HG03469 (cell line): ENCODE measurements around the gene TMEM131L.
"Not testable (repeated sequence)": the region's sequence is repeated elsewhere in the genome, so short reads cannot be mapped to it uniquely, and the experiment has no call there.

ENCODE experiments used
- ATAC-seq: cut with Tn5 transposase; IDR thresholded peaks from one replicate; pipeline ENCODE4 v1.9.1; 2021; ENCODE audit warnings: mild to moderate bottlenecking, moderate library complexity, moderate number of reproducible peaks; ENCODE audit not compliant: unreplicated experiment

The TMEM131L gene

DNA sequence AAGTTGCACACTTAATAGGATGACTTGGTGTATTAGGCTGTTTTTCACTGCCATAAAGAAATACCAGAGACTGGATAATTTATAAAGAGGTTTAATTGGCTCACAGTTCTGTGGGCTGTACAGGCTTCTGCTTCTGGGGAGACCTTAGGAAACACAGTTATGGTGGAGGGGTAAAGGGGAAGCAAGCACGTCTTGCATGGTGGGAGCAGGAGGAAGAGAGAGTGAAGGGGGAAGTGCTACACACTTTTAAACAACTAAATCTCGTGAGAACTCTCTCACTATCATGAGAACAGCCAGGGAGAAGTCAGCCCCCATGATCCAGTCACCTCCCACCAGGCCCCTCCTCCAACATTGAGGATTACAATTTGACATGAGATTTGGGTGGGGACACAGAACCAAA is 142.9 kb downstream of the TMEM131L start:
- not testable (repeated sequence) for ATAC-seq

DNA sequence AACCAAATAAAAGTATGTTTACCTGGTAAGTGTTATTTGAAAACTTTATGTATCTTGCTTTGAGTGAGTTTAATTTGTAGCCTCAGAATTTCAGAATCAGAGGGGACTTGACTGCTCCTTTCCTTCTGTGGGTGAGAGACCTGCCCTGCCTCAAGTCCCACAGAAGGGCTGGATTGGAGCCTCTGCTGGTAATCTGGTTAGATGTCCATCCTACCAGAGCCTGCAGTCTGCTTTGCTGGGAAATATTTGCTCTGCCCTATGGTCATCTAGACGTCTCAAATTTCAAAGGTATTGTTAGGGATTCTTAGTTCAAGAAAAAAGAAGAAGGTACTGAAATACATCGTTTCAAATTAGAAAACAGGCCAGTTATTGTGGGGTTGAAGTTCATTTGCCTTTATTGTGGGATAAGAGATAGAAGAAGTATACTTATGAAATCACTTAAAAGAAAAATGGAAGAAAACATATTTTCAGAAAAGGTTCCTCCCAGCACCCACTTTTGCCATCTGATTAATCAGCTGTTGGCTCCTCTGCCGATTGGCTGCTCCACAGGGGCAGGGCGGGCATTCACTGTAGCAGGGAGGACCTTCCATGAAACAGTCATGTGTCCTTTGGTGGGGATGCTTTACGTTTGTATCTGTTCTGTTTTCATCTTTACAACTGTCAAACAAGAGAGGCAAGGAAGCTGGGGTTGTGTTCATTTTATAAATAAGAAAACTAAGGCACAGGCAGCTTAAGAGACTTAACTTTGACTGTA is 144.6 kb downstream of the TMEM131L start:
- no peak for ATAC-seq

DNA sequence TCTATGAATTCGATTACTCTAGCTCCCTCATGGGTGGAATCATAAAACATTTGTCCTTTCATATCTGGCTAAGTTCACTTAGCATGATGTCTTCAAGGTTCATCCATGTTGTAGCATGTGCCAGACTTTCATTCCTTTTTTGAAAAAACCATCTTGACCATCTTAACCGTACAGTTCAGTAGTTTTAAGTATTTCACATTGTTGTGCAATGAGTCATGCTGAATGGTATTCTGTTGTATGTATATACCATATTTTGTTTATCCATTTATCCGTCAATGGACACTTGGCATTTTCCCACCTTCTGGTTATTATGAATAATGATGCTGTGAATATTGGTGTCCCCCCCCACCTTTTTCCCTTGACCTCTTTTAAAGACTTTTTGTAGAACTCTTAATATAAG is 145.5 kb downstream of the TMEM131L start:
- no peak for ATAC-seq

DNA sequence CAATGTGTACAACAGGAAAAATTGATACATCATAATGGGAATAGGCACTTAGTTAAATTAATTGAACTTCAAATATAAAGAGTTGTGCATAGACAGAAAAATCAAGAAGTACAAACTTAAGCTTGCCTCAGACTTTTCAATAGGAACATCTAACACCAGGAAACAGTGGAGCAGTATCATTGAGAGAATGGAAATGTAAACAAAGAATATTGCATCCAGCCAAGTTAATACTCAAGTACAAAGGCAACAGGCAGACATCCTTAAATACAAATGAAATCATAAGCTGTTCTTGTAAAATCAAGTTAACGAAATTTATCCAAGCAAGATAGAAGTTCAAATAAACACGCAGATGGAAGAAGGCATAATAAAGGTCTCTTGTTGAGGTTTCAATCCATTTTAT is 146.7 kb downstream of the TMEM131L start:
- ATAC-seq, result no peak

DNA sequence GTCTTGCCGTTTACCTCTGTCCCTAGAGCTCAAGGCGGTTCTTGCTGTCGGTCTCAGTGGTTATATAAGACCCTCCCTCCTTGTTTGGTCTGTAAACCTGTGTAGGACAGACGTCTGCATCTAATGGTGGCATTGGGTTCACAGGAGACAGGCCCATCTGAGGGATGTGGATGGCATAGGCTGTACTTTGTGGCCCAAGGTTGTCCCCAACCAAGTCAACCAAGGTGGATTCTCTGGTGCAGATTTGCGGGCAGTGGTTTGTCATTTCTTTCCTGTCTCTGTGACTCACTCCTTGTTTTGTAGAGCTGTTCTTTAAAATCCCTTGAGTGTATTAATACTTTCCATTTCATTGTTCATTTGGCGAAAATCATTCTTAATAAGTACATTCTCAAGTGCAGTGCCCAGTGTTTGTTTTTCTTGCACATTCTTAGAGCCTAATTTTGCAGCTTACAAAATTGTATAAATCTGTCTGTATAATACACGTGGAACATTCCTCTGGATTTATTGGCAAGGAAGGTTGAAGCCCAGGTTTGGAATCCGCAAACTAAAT is 149.9 kb downstream of the TMEM131L start:
- no peak for ATAC-seq

DNA sequence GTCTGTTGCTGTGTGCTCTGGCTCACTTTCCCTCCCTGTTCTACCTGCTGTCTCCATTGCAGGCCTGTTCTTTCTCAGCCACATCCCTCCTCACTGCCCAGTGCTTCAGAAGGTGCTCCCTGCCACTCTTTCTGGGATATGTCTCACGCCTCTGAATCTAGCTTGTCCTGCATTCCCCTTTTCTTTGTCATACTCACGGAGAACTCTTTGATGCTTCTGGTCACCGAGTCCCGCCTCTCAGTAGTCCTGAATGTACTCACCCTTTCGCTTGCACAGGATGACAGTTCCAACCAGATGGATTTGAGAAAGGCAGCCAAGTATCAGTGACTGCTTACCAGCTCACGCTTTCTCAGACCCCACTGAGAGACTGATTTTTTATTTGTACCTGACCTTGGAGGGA is 152.7 kb downstream of the TMEM131L start:
- no peak for ATAC-seq

DNA sequence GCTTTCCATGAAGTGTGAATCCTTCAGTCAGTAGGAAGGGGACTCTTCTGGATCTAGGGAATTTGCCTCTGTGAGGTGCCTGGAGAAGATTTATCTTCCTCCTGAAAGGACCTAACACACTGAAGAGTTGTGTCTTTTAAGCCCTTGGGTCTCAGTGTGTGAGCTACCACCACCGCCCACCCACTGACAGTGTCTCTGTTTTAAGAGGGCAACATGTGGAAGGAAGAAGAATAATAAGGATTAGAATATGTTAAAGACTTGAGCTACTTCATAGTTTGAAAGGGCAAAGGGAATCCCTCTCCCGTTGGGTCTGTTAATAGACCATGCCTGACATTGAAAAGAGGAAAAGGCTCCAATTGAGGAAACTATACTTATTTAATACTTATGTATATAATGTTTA is 153.7 kb downstream of the TMEM131L start:
- ATAC-seq, result no peak

DNA sequence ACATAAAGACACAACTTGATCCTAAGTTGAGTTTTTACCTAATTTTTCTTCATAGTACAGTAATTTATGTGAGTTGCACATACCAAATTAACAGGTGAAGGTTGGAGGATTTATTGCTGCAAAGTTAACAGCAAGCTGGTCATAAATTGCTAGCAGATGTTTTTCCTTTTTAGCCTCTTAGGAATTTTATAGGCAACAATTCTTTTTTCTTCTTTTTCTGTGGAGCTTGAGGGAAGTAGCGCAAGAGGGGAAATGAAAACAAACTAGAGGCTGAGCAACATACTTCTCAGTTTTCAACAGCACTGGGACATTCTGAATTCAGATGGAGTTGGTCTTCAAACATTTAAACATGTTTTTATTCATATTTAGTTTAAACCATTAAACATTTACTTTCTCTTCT is 154.2 kb downstream of the TMEM131L start:
- no peak for ATAC-seq

DNA sequence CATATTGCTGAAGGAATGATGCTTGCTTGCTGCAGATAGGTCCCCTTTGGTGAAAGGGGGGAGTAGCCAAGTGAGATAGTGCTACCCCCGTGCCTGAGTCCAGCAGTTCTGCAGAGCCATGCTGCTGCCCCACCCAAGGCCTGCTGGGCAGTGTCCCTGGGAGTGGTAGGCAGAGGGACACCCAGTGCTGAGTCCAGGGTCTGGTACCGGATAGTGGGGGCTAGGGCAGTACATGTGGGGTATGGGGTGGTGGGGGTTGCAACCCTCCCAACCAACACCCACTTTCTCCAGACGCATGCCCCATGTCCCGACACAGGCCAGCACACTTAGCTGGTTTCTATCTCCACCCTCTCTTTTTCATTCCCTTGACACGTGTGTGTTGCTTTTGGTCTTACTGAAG is 155.9 kb downstream of the TMEM131L start:
- no peak for ATAC-seq

DNA sequence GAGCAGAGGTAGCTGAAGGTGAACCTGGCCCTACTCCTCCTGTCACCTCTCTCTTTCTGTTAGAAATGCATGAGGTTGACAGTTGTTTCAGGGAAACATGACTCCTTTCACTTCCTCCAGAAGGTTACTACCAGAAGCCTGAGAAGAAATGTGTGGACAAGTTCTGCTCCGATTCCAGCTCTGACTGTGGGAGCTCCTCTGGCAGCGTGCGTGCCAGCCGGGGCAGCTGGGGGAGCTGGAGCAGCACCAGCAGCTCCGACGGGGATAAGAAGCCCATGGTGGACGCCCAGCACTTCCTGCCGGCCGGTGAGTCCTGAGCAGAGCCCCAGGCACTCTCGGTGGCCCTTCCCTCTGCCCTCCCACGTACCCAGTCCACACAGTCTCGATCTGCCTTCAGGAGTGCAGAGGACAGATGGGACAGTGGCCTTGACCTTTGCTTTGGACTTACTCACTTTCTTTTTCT is 156.6 kb downstream of the TMEM131L start:
- no peak for ATAC-seq

DNA sequence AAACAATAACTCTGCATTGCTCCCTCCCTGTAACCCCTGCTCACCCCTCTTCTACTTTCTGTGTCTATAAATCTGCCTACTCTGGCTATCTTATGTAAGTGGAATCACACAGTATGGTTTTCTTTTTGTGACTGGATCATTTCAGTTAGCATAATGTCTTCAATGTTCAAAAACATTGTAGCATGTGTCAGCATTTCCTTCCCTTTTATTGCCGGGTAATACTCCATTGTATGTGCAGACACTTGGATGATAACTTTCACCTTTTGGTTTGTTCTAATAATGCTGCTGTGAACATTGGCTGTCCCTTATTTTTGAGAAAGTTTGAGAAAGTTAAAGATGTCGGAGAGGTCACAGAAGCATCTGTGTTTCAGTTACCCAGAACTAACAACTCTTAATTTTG is 157.3 kb downstream of the TMEM131L start:
- ATAC-seq, result no peak

DNA sequence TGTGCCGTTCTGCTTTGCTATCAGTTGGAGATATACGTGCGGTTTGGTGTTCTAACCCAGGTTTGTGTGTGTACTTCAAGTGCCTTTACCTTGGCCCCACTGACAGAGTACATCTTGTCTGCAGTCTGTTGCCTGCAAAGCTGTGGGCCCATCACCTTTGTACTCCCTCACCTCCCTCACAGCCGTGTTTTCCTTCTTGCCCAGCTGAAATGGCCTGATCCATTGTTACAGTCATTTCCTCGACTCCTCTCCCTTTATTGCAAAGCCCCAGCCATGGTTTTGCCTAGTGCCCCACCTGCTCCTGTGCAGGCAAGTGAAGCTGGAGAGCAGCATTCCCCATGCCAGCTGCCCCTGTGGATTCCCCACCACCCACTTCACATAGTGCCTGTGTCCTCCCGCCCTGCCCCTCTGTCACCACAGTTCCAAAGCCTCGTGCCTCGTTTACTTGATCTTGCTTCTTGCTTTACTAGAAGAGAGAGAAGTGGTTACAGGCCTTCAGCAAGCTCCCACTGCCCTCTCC is 162.7 kb downstream of the TMEM131L start:
- ATAC-seq, result no peak

DNA sequence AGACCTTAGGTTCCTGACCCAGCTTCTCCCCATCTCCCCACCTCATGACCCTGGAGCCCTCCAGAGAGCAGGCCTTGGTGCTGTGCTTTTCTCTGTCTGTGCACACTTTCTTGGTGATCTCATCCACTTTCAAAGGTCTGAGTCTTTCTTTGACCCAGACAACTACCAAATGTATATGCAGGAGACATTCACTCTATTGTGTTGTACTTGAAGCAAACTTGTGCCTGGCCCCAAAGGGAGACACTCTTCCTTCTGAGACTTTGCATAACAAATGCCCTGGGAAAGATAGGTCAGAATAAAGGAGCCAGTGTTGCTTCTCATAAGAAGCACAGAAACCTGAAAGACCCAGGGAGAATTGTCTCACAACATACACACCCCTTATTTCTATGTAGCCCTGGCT is 163.6 kb downstream of the TMEM131L start:
- ATAC-seq, result no peak

DNA sequence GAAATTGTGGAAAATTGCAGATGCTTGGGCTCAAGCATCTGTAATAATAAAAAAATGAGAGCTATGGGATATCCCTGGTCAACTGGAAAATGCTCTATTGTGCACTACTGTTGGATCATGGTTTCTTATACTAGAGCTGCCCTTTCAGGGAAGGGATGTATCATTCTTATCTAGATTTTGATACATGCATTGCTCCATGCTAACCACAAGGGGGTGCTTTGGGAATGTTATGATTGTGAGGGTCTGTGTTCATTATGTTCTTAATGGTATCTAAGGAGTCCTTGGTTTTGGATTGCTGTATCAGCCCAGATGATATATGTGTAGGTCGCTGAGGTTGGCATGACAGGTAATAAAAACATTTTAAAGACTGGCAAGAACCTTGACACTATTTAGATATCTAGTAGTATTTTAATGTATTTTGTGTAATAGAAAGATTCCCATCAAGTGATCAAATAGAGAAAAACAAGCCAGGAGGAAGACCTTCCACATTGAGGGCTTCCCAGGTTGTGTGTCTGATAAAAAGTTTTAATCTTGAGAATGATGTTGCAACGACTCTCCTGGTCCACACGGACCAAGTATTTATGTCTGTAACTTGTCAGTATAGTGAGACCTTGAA is 168.7 kb downstream of the TMEM131L start:
- no peak for ATAC-seq

DNA sequence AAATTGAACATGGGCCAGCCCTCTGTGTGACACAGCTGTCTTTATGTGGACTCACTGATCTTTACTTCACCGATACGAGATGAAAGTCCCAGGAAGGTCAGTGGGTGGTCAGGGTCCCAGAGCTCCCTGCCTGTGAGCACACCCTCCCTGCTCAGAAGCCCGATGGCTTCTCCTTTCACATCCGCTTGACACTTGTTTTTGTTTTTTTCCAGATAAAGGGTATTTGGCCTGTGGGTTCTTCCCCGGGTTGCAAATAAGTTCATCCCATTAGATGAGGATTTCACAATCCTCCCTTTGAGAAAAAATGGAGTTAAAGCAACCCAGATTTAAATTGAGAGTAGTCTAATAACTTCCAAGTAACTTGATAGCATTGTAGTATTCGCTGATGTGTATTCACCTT is 169.7 kb downstream of the TMEM131L start:
- no peak for ATAC-seq

DNA sequence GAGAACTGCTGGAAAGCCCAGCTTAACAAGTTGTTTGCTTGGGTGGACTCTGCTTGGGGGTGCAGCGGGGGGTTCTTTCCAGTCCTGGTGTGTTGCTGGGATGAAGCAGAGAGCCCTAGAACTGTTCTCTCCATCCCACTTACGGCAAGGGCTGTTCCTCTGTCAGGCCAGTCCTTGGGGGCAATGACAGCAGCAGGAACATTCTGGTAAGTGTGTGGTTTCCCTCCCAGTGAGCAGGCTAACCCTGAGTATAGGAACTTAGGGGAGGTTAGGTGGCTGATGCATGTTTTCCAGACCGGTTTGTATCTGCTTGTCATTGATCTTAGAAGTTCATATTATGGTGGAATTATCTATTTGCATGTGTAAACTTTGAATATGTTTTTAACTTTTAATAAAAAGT is 171.0 kb downstream of the TMEM131L start:
- ATAC-seq, result no peak

DNA sequence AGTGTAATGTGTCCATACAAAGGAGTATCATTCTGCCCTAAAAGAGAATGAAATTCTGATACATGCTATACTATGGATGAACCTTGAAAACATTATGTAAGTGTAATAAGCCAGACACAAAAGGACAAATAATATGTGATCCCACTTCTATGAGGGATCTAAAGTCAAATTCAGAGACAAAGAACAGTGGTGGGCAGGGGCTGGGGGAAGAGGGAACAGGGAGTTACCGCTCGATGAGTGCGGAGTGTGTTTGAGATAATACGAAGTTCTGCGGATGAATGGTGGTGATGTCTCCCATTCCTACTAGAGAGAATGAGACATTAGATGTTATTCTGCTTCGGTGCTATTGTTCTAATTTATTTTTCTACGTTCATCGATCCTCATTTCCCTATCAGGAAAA is 171.9 kb downstream of the TMEM131L start:
- no peak for ATAC-seq

DNA sequence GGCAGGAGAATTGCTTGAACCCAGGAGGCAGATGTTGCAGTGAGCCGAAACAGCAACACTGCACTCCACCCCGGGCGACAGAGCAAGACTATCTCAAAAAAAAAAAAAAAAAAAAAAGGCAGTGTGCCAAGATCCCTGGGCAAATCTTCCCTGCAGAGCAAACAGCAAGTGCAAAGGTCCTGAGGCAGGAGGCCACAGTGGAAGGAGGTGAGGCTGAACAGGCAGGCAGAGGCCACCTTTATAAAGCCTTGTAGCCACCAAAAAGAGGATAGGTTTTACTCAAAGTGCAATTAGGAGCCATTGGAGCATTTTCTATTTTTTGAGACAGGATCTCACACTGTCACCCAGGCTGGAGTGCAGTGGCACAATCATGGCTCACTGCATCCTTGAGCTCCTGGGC is 172.8 kb downstream of the TMEM131L start:
- ATAC-seq, result no peak

DNA sequence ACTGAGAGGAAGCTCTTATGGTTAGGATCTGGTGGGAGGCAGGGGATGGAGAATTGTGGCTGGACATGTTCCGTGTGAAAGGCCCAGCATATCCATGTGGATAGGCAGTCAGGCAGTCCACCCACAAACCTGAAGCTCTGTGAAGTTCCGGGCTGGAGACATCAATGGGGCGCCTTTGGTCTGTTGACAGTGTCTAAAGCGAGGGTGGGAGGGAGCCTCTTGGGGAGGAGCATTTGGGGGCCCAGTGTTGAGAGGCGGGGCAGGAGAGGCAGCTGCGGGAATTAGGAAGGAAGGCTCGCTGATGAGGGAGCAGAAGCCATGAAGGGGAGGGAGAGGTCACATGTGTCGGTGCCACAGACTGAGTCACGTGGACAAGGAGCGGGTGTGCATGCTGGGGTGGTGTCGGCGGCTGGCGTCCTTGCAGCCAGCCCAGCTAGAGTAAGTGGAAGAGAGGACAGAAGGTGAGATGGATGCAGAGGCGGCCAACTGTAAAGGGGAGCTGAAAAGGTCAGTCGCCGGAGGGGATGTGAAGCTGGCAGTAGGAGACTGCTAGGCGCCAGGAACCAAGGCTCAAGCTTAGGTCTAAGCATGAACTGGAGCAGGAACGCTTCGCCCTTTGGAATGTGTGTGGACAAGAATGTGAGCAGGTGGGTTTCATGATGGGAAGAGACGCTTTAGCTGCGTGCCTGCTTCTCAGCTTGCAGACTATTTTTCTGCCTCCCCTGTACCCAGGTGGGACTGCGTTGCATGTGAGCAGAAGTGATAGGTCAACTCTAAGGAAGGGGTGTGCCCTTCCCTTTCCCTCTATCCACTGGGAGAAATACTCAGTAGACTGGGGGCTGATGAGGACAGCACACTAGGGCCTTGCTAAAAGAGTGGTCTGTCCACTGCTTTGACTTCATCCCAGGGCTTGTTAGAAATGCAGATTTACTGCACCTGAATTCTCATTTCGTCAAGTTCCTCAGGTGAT is 174.0 kb downstream of the TMEM131L start:
- no peak for ATAC-seq

DNA sequence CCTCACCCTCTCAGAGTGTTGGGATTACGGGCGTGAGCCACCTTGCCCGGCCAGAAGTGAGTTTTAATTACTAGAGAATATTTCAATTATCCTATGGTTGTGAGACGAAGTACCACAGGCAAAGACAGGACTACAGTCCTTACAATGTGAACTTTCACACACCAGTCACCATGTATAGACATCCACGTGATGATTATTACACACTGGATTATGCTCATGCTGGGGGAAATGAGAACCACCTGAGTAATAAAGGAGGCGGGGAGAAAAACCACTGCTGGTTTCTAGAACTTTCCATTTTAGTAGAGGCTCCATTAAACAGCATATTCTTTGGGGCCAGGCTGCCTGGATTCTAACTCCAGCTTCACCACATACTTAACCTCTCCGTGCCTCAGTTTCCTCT is 175.4 kb downstream of the TMEM131L start:
- ATAC-seq, result no peak
